K562 (cell line): ENCODE data around the gene ZFAND3. TPM values are rescaled to one million over a fixed set of nuclear protein-coding genes. Genes with fewer than 3 reads are reported as not detected.

Experiments
- CREBBP ChIP-seq: IDR thresholded peaks from one replicate; pipeline ENCODE4 v1.6.1; 2012; ENCODE audit warnings: low read depth, mild to moderate bottlenecking, control low read depth, inconsistent platforms, low read length
- EP400 ChIP-seq: fragments of 450-650 bp; IDR thresholded peaks from 2 replicates; pipeline ENCODE4 v1.6.1; 2017; ENCODE audit warnings: antibody characterized with exemption, mild to moderate bottlenecking, moderate library complexity
- FOXK1 ChIP-seq: sonication (generic); formaldehyde crosslinking; IDR thresholded peaks from 2 replicates; pipeline ENCODE4 v1.8.0; 2022; ENCODE audit warnings: missing genetic modification reagents, mild to moderate bottlenecking, borderline replicate concordance
- HNRNPH1 ChIP-seq: fragments of 200-400 bp; formaldehyde crosslinking; optimal IDR thresholded peaks from 2 replicates; pipeline ENCODE3; 2017; ENCODE audit warnings: low read depth, mild to moderate bottlenecking, low read length, moderate library complexity
- KDM5B ChIP-seq: fragments of 200-600 bp; sonication (generic); IDR thresholded peaks from 2 replicates; pipeline ENCODE4 v1.6.1; 2012; ENCODE audit warnings: low read depth, mild to moderate bottlenecking, moderate library complexity, low read length, control low read depth, inconsistent platforms; ENCODE audit not compliant: insufficient replicate concordance
- KHSRP ChIP-seq: fragments of 450-650 bp; IDR thresholded peaks from 2 replicates; pipeline ENCODE4 v1.6.1; 2017
- SMAD4 ChIP-seq: fragments of 250-450 bp; sonication (Bioruptor Pico); conservative IDR thresholded peaks from 2 replicates; pipeline ENCODE4 v1.8.0; 2021; ENCODE audit warnings: inconsistent platforms, mild to moderate bottlenecking, moderate library complexity
- SPI1 ChIP-seq: IDR thresholded peaks from 2 replicates; pipeline ENCODE4 v1.6.1; 2011; ENCODE audit warnings: low read depth, low read length, control low read depth, borderline replicate concordance
- TGIF2 ChIP-seq: sonication (generic); formaldehyde crosslinking; IDR thresholded peaks from 2 replicates; pipeline ENCODE4 v1.8.1; 2022; ENCODE audit warnings: mild to moderate bottlenecking, missing genetic modification reagents, moderate library complexity
- ZEB2 ChIP-seq: fragments of 450-650 bp; IDR thresholded peaks from 2 replicates; pipeline ENCODE4 v1.6.1; 2016
- ZNF3 ChIP-seq: fragments of 250-450 bp; sonication (Bioruptor Pico); IDR thresholded peaks from 2 replicates; pipeline ENCODE4 v1.5.0; 2021; ENCODE audit warnings: mild to moderate bottlenecking, moderate library complexity
- polyA plus RNA-seq, 8 experiments: library from polyadenylated mRNA; depleted of rRNA in 4 of 8; stranded (reverse) in 5 of 8; unstranded in 3 of 8; fragments of >200 nt; fragmentation: Nextera tagmentation in 2 of 8; fragmentation: Illumina TruSeq in 1 of 8; extraction: Ambion mirVana in 2 of 8; extraction: Trizol in 1 of 8; gene quantifications; 2 replicates each; pipeline versions ENCODE4 v1.2.1 to v1.2.3, GENCODE V29; 2011 to 2014; ENCODE audit warnings: inconsistent platforms in 1 of 8, missing spikeins in 1 of 8
- total RNA-seq, 7 experiments: library from RNA; depleted of rRNA in 6 of 7; stranded (reverse); fragments of >200 nt in 6 of 7; fragmentation: Illumina TruSeq in 2 of 7; extraction: Trizol in 2 of 7; gene quantifications; 2 replicates each; pipeline versions ENCODE4 v1.2.1 to v1.2.3, GENCODE V29; 2011 to 2021; ENCODE audit warnings: low replicate concordance in 1 of 7
- TF ChIP-seq, protein P1 (sequence below): sonication (generic); formaldehyde crosslinking; IDR thresholded peaks from 2 replicates; pipeline ENCODE4 v1.9.0; 2022; ENCODE audit warnings: mild to moderate bottlenecking, missing genetic modification reagents
- TF ChIP-seq, protein P2 (sequence below): fragments of 250-450 bp; sonication (Bioruptor Pico); IDR thresholded peaks from 2 replicates; pipeline ENCODE4 v1.5.0; 2021; ENCODE audit warnings: mild to moderate bottlenecking, borderline replicate concordance
- TF ChIP-seq, protein P3 (sequence below): fragments of 250-450 bp; sonication (Bioruptor Pico); IDR thresholded peaks from 2 replicates; pipeline ENCODE4 v1.4.0; 2020
- TF ChIP-seq, protein P4 (sequence below): fragments of 450-650 bp; IDR thresholded peaks from 2 replicates; pipeline ENCODE4 v1.6.1; 2016; ENCODE audit warnings: mild to moderate bottlenecking
- TF ChIP-seq, protein P5 (sequence below): fragments of 450-650 bp; IDR thresholded peaks from 2 replicates; pipeline ENCODE4 v1.6.1; 2016

ZFAND3 gene
- total and polyA plus RNA-seq, 9 of the 15 experiments (the other 6 are each of a cell fraction or from before 2014, with no cell fraction given): 0.81 to 26.6 (median 11.8) TPM

DNA sequence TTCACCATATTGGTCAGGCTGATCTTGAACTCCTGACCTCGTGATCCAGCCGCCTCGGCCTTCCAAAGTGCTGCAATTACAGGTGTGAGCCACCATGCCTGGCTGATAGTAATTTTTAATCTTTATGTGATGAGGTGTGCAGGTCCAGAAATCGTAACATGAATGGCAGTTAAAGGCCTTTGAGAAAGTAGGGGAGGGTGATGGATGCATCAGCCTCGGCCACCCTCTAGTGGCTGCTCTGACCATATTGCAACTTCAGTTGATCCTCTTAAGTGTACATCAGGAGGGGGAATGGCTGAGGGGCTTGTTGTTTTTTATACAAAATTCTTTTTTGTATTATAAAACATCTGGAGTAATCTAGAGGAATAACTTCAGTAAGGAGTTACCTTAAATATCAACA, 193.0 kb downstream of the ZFAND3 start (continued):
- TF ChIP-seq, protein P1, sequence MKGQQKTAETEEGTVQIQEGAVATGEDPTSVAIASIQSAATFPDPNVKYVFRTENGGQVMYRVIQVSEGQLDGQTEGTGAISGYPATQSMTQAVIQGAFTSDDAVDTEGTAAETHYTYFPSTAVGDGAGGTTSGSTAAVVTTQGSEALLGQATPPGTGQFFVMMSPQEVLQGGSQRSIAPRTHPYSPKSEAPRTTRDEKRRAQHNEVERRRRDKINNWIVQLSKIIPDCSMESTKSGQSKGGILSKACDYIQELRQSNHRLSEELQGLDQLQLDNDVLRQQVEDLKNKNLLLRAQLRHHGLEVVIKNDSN: no peak
- TF ChIP-seq SMAD4 (CRISPR knock-in tag): no peak
- no peak for TF ChIP-seq CREBBP
- TF ChIP-seq ZEB2: no peak
- no peak for TF ChIP-seq KDM5B
- no peak for TF ChIP-seq HNRNPH1
- TF ChIP-seq, protein P2, sequence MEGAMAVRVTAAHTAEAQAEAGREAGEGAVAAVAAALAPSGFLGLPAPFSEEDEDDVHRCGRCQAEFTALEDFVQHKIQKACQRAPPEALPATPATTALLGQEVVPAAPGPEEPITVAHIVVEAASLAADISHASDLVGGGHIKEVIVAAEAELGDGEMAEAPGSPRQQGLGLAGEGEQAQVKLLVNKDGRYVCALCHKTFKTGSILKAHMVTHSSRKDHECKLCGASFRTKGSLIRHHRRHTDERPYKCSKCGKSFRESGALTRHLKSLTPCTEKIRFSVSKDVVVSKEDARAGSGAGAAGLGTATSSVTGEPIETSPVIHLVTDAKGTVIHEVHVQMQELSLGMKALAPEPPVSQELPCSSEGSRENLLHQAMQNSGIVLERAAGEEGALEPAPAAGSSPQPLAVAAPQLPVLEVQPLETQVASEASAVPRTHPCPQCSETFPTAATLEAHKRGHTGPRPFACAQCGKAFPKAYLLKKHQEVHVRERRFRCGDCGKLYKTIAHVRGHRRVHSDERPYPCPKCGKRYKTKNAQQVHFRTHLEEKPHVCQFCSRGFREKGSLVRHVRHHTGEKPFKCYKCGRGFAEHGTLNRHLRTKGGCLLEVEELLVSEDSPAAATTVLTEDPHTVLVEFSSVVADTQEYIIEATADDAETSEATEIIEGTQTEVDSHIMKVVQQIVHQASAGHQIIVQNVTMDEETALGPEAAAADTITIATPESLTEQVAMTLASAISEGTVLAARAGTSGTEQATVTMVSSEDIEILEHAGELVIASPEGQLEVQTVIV (CRISPR knock-in tag): no peak
- TF ChIP-seq ZNF3 (CRISPR knock-in tag): no peak
- TF ChIP-seq, protein P3, sequence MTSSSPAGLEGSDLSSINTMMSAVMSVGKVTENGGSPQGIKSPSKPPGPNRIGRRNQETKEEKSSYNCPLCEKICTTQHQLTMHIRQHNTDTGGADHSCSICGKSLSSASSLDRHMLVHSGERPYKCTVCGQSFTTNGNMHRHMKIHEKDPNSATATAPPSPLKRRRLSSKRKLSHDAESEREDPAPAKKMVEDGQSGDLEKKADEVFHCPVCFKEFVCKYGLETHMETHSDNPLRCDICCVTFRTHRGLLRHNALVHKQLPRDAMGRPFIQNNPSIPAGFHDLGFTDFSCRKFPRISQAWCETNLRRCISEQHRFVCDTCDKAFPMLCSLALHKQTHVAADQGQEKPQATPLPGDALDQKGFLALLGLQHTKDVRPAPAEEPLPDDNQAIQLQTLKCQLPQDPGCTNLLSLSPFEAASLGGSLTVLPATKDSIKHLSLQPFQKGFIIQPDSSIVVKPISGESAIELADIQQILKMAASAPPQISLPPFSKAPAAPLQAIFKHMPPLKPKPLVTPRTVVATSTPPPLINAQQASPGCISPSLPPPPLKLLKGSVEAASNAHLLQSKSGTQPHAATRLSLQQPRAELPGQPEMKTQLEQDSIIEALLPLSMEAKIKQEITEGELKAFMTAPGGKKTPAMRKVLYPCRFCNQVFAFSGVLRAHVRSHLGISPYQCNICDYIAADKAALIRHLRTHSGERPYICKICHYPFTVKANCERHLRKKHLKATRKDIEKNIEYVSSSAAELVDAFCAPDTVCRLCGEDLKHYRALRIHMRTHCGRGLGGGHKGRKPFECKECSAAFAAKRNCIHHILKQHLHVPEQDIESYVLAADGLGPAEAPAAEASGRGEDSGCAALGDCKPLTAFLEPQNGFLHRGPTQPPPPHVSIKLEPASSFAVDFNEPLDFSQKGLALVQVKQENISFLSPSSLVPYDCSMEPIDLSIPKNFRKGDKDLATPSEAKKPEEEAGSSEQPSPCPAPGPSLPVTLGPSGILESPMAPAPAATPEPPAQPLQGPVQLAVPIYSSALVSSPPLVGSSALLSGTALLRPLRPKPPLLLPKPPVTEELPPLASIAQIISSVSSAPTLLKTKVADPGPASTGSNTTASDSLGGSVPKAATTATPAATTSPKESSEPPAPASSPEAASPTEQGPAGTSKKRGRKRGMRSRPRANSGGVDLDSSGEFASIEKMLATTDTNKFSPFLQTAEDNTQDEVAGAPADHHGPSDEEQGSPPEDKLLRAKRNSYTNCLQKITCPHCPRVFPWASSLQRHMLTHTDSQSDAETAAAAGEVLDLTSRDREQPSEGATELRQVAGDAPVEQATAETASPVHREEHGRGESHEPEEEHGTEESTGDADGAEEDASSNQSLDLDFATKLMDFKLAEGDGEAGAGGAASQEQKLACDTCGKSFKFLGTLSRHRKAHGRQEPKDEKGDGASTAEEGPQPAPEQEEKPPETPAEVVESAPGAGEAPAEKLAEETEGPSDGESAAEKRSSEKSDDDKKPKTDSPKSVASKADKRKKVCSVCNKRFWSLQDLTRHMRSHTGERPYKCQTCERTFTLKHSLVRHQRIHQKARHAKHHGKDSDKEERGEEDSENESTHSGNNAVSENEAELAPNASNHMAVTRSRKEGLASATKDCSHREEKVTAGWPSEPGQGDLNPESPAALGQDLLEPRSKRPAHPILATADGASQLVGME (CRISPR knock-in tag): no peak
- TF ChIP-seq, protein P4, sequence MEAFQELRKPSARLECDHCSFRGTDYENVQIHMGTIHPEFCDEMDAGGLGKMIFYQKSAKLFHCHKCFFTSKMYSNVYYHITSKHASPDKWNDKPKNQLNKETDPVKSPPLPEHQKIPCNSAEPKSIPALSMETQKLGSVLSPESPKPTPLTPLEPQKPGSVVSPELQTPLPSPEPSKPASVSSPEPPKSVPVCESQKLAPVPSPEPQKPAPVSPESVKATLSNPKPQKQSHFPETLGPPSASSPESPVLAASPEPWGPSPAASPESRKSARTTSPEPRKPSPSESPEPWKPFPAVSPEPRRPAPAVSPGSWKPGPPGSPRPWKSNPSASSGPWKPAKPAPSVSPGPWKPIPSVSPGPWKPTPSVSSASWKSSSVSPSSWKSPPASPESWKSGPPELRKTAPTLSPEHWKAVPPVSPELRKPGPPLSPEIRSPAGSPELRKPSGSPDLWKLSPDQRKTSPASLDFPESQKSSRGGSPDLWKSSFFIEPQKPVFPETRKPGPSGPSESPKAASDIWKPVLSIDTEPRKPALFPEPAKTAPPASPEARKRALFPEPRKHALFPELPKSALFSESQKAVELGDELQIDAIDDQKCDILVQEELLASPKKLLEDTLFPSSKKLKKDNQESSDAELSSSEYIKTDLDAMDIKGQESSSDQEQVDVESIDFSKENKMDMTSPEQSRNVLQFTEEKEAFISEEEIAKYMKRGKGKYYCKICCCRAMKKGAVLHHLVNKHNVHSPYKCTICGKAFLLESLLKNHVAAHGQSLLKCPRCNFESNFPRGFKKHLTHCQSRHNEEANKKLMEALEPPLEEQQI: no peak
- no peak for TF ChIP-seq FOXK1 (CRISPR knock-in tag)
- no peak for TF ChIP-seq SPI1
- TF ChIP-seq, protein P5, sequence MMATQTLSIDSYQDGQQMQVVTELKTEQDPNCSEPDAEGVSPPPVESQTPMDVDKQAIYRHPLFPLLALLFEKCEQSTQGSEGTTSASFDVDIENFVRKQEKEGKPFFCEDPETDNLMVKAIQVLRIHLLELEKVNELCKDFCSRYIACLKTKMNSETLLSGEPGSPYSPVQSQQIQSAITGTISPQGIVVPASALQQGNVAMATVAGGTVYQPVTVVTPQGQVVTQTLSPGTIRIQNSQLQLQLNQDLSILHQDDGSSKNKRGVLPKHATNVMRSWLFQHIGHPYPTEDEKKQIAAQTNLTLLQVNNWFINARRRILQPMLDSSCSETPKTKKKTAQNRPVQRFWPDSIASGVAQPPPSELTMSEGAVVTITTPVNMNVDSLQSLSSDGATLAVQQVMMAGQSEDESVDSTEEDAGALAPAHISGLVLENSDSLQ: peak; percentile 30; the same call in 1 of the 2 replicates
- TF ChIP-seq EP400: no peak
- no peak for TF ChIP-seq KHSRP
- no peak for TF ChIP-seq TGIF2 (CRISPR knock-in tag)
